Inferior parietal cortex (tissue), 1 donor: ENCODE data around the gene GIT2.
"Not testable (repeated sequence)": the region's sequence is repeated elsewhere in the genome, so short reads cannot be mapped to it uniquely, and the experiment has no call there.

Experiments
- DNase-seq: peaks from one replicate; pipeline ENCODE4 v3.0.0-alpha.2; 2016; ENCODE audit errors: extremely low spot score

GIT2 gene

GRCh38 chr12:109891731-109892130, 104.4 kb downstream of the GIT2 start:
- not testable (repeated sequence) for DNase-seq

- no peak for DNase-seq
These were observed 105.5 kb downstream of the GIT2 start for GRCh38 chr12:109890620-109891170.

GRCh38 chr12:109888179-109889020, 107.8 kb downstream of the GIT2 start:
- no peak for DNase-seq

GRCh38 chr12:109885616-109886015, 110.6 kb downstream of the GIT2 start:
- DNase-seq: no peak

GRCh38 chr12:109883461-109883860, 112.7 kb downstream of the GIT2 start:
- DNase-seq: no peak

- no peak for DNase-seq
These were observed 114.4 kb downstream of the GIT2 start for GRCh38 chr12:109881752-109882151.

GRCh38 chr12:109880938-109881337, 115.2 kb downstream of the GIT2 start:
- no peak for DNase-seq

GRCh38 chr12:109880043-109880931, 115.9 kb downstream of the GIT2 start, which contains the start of gene GLTP:
GLTP (minus strand) TSS chr12:109880541; CDS start chr12:109880374, 167 bp downstream.
- peak; percentile 77 for DNase-seq
